ENCODE measurements around the gene SOHLH2. TPM values are rescaled to one million over a fixed set of nuclear protein-coding genes. Genes with fewer than 3 reads are reported as not detected.

The SOHLH2 gene
- total RNA-seq, 1 experiment from 2014 or later, result not detected

DNA sequence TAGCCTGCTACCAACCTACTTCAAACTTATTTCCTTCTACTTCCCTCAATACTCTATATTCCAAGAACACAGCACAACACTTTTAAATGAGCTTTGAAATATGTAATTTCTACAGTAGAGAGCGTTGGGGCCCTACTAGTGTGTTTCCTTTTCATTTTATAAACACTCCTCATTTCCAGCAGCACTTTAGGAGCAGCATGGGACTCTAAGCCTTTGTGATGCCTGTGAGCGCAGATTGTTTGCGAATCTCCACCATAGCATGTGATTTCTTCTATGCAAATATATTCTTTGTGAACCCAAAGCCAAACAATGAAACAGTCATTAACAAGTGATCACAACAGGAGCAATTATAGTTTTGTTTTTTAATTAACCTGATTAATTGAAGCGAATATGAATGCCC, 3.6 kb downstream of the SOHLH2 start:
- H3K27ac Mint-ChIP-seq (ENCODE audit: unreplicated experiment), result no peak overlapping the region
- no peaks in the 10 kb centered on the region for H3K4me1 Mint-ChIP-seq (ENCODE audit: low read depth, unreplicated experiment)
- intact Hi-C loops (cut with micrococcal nuclease; ENCODE audit: unreplicated experiment), result no loop called here
- no peaks in the 10 kb centered on the region for H3K9me3 Mint-ChIP-seq (ENCODE audit: low read depth, unreplicated experiment)
- H3K4me3 Mint-ChIP-seq (ENCODE audit: low read depth, unreplicated experiment), result no peak overlapping the region
- BruUV-seq (replicated peaks), result no TSS peak
- peaks cover 42% of the 10 kb centered on the region for H3K27me3 Mint-ChIP-seq (ENCODE audit: unreplicated experiment)
- CTCF ChIA-PET, result no interaction called here
- DNase-seq, result no peak
- no peaks in the 10 kb centered on the region for H3K36me3 Mint-ChIP-seq (ENCODE audit: insufficient read depth, unreplicated experiment)
- TF ChIP-seq, protein P1, sequence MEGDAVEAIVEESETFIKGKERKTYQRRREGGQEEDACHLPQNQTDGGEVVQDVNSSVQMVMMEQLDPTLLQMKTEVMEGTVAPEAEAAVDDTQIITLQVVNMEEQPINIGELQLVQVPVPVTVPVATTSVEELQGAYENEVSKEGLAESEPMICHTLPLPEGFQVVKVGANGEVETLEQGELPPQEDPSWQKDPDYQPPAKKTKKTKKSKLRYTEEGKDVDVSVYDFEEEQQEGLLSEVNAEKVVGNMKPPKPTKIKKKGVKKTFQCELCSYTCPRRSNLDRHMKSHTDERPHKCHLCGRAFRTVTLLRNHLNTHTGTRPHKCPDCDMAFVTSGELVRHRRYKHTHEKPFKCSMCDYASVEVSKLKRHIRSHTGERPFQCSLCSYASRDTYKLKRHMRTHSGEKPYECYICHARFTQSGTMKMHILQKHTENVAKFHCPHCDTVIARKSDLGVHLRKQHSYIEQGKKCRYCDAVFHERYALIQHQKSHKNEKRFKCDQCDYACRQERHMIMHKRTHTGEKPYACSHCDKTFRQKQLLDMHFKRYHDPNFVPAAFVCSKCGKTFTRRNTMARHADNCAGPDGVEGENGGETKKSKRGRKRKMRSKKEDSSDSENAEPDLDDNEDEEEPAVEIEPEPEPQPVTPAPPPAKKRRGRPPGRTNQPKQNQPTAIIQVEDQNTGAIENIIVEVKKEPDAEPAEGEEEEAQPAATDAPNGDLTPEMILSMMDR (IDR thresholded peaks at IDR 0.05; ENCODE audit: unreplicated experiment), result no peak

- no peak for DNase-seq
Measured at GRCh38 chr13:36207672-36208071, 6.7 kb downstream of the SOHLH2 start.

DNA sequence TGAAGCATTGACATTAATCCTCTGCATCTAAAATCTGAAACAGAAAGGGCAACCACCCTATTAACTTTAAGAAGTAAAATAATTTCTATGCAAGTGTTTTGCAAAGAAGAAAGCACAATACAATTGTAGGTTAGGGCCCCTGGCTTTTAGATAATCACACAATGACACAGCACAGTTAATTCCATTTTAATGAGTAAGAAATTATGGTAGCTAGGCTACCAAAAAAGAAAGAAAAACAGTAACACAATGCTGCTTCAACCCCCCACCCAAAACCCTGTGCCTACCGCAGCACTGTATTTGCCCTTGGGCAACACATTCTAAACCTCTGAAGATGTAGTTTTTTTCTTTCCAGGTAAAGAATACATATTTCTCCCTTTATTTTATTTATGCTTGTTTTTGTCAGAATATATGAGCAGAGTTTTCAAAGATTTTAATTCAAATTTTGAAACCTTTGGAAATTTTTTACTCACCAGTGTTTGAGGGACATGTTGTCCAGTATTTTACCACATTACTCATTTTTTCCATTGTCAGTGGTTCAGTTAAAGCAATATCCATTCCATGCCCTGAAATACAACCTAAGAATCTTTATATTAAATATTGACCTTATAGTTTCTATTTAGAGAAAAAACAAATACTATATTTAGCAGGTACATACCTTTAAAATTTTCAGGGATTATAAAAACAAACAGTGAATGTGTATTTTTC, 21.1 kb downstream of the SOHLH2 start:
- Mint-ChIP-seq H3K27me3 (ENCODE audit: unreplicated experiment) (peaks cover 64% of the 10 kb centered on the region), H3K36me3 (ENCODE audit: insufficient read depth, unreplicated experiment) (no peaks in the 10 kb centered on the region), H3K4me1 (ENCODE audit: low read depth, unreplicated experiment) (no peaks in the 10 kb centered on the region), H3K4me3 (ENCODE audit: low read depth, unreplicated experiment) (no peak overlapping the region), H3K27ac (ENCODE audit: unreplicated experiment) (no peak overlapping the region), H3K9me3 (ENCODE audit: low read depth, unreplicated experiment) (no peaks in the 10 kb centered on the region)
- DNase-seq, result no peak
- TF ChIP-seq, protein P1 (IDR thresholded peaks at IDR 0.05; ENCODE audit: unreplicated experiment), result no peak
- CTCF ChIA-PET, result no interaction called here
- no TSS peak for BruUV-seq (replicated peaks)
- intact Hi-C loops (cut with micrococcal nuclease; ENCODE audit: unreplicated experiment), result no loop called here

More at GRCh38 chr13:36207672-36208071, 6.7 kb downstream of the SOHLH2 start:
- no peak overlapping the region for H3K27ac Mint-ChIP-seq (ENCODE audit: unreplicated experiment)
- intact Hi-C loops (cut with micrococcal nuclease; ENCODE audit: unreplicated experiment), result no loop called here
- TF ChIP-seq, protein P1 (IDR thresholded peaks at IDR 0.05; ENCODE audit: unreplicated experiment), result no peak
- peaks cover 52% of the 10 kb centered on the region for H3K27me3 Mint-ChIP-seq (ENCODE audit: unreplicated experiment)
- H3K4me1 Mint-ChIP-seq (ENCODE audit: low read depth, unreplicated experiment), result no peaks in the 10 kb centered on the region
- no peaks in the 10 kb centered on the region for H3K9me3 Mint-ChIP-seq (ENCODE audit: low read depth, unreplicated experiment)
- H3K36me3 Mint-ChIP-seq (ENCODE audit: insufficient read depth, unreplicated experiment), result no peaks in the 10 kb centered on the region
- no peak overlapping the region for H3K4me3 Mint-ChIP-seq (ENCODE audit: low read depth, unreplicated experiment)
- BruUV-seq (replicated peaks), result no TSS peak
- CTCF ChIA-PET, result no interaction called here

GRCh38 chr13:36192166-36192565, 22.2 kb downstream of the SOHLH2 start:
- no peaks in the 10 kb centered on the region for H3K36me3 Mint-ChIP-seq (ENCODE audit: insufficient read depth, unreplicated experiment)
- DNase-seq, result no peak
- H3K27me3 Mint-ChIP-seq (ENCODE audit: unreplicated experiment), result peaks cover 64% of the 10 kb centered on the region
- no peaks in the 10 kb centered on the region for H3K4me1 Mint-ChIP-seq (ENCODE audit: low read depth, unreplicated experiment)
- H3K9me3 Mint-ChIP-seq (ENCODE audit: low read depth, unreplicated experiment), result no peaks in the 10 kb centered on the region
- no peak overlapping the region for H3K4me3 Mint-ChIP-seq (ENCODE audit: low read depth, unreplicated experiment)
- CTCF ChIA-PET, result interaction anchor here (0.5 kb wide), 1 partner anchor 21 kb away, joined by 3 read pairs; no protein-coding TSS in a partner anchor
- H3K27ac Mint-ChIP-seq (ENCODE audit: unreplicated experiment), result no peak overlapping the region
- TF ChIP-seq, protein P1 (IDR thresholded peaks at IDR 0.05; ENCODE audit: unreplicated experiment), result no peak
- intact Hi-C loops (cut with micrococcal nuclease; ENCODE audit: unreplicated experiment), result no loop called here
- no TSS peak for BruUV-seq (replicated peaks)

All from Calu3 (cell line).